T-cell (primary cell): ENCODE results near the gene FBP2. TPM values are rescaled to one million over a fixed set of nuclear protein-coding genes. Genes with fewer than 3 reads are reported as not detected.

ENCODE experiments used
- ATAC-seq, 4 experiments: fragments of 200-7000 bp in 3 of 4; fragments of 150-1000 bp in 1 of 4; cut with Tn5 transposase; replicated peaks in 1 of 4; 1 replicate in 3 of 4; 2 replicates in 1 of 4; pipeline ENCODE4 v1.10.0; 2021; ENCODE audit warnings: moderate library complexity in 3 of 4, mild to moderate bottlenecking in 2 of 4, moderate number of reproducible peaks in 1 of 4
- CTCF ChIA-PET, 2 donors: fragments of 300-600 bp; sonication (Branson Sonifier 250); formaldehyde crosslinking; loops; one replicate each; lab custom pipeline; 2022; ENCODE audit warnings: antibody characterized with exemption in 2 of 2; lab: Charles Lee
- POLR2A ChIA-PET, 2 donors: fragments of 300-600 bp; sonication (Branson Sonifier 250); formaldehyde crosslinking; loops; one replicate each; lab custom pipeline; 2022; ENCODE audit warnings: antibody characterized with exemption in 2 of 2; lab: Charles Lee
- DNase-seq, 35 experiments: peaks; one replicate each; pipeline versions ENCODE4 v3.0.0 to v3.0.0-alpha.2; 2013 to 2023
- H3K27ac ChIP-seq: one replicate; pipeline ENCODE4 v1.5.1; 2013; ENCODE audit warnings: low read length
- H3K27me3 ChIP-seq, 2 experiments: replicated peaks in 1 of 2; 1 replicate in 1 of 2; 2 replicates in 1 of 2; pipeline versions ENCODE4 v1.6.1 to v1.7.0; 2013; ENCODE audit warnings: low read length in 1 of 2, mixed read lengths in 1 of 2; ENCODE audit not compliant: control insufficient read depth in 2 of 2, insufficient read depth in 2 of 2; ENCODE audit errors: extremely low read depth in 1 of 2
- H3K36me3 ChIP-seq, 2 donors: 1 replicate in 1 of 2; 2 replicates in 1 of 2; pipeline versions ENCODE4 v1.6.1 to v1.7.0; 2013; ENCODE audit warnings: low read length in 1 of 2; ENCODE audit not compliant: control insufficient read depth in 2 of 2, insufficient read depth in 1 of 2; ENCODE audit errors: extremely low read depth in 1 of 2
- H3K4me1 ChIP-seq, 2 experiments: 1 replicate in 1 of 2; 2 replicates in 1 of 2; pipeline versions ENCODE4 v1.6.1 to v1.7.0; 2013; ENCODE audit warnings: low read length in 2 of 2, mixed read lengths in 1 of 2; ENCODE audit not compliant: insufficient read depth in 2 of 2, control insufficient read depth in 1 of 2; ENCODE audit errors: extremely low read depth in 1 of 2
- H3K4me3 ChIP-seq, 2 donors: 1 replicate in 1 of 2; 2 replicates in 1 of 2; pipeline versions ENCODE4 v1.5.1 to v1.7.0; 2013; ENCODE audit warnings: mild to moderate bottlenecking in 2 of 2, low read length in 1 of 2, moderate library complexity in 1 of 2; ENCODE audit not compliant: control insufficient read depth in 1 of 2; ENCODE audit errors: extremely low read depth in 1 of 2
- H3K9me3 ChIP-seq: 2 replicates; pipeline ENCODE4 v1.7.0; 2013
- H3K27ac Mint-ChIP-seq, 2 donors: one replicate each; pipeline ENCODE4 v1.8.0; 2020 to 2021; ENCODE audit warnings: mild to moderate bottlenecking in 2 of 2, mixed read lengths in 2 of 2
- H3K27me3 Mint-ChIP-seq, 2 donors: one replicate each; pipeline ENCODE4 v1.8.0; 2021 to 2022; ENCODE audit warnings: mixed read lengths in 2 of 2
- H3K36me3 Mint-ChIP-seq: one replicate; pipeline ENCODE4 v1.8.0; 2021; ENCODE audit warnings: mixed read lengths
- H3K4me1 Mint-ChIP-seq, 3 donors: one replicate each; pipeline ENCODE4 v1.8.0; 2020 to 2022; ENCODE audit warnings: mixed read lengths in 3 of 3, mild to moderate bottlenecking in 1 of 3
- H3K4me3 Mint-ChIP-seq, 3 donors: one replicate each; pipeline ENCODE4 v1.8.0; 2020 to 2022; ENCODE audit warnings: mild to moderate bottlenecking in 3 of 3, mixed read lengths in 3 of 3, moderate library complexity in 3 of 3
- H3K9me3 Mint-ChIP-seq, 3 donors: one replicate each; pipeline ENCODE4 v1.8.0; 2020 to 2022; ENCODE audit warnings: mixed read lengths in 3 of 3
- WGBS: methylation state at CpG from one replicate; pipeline ENCODE4 v1.1.5; 2013; ENCODE audit warnings: missing lambda C conversion rate; ENCODE audit not compliant: insufficient coverage; 5-methylcytosine and 5-hydroxymethylcytosine counted together
- total RNA-seq, 35 experiments: library from RNA in 6 of 35; stranded (reverse) in 6 of 35; fragments of 120-200 nt in 1 of 35; gene quantifications; one replicate each; pipeline versions ENCODE4 v1.2.1 to v1.2.4 and lab custom pipeline; 2013 to 2026

The FBP2 gene
- total RNA-seq, 5 donors from 2014 or later (not counting 1 experiment from before 2014, with no cell fraction given) = not detected

GRCh38 chr9:94533601-94534000 is 60.0 kb downstream of the FBP2 start:
- H3K36me3 Mint-ChIP-seq = no peaks in the 10 kb centered on the region
- no peak for ATAC-seq
- no peak overlapping the region for H3K27ac ChIP-seq
- no peaks in the 10 kb centered on the region for H3K36me3 ChIP-seq
- H3K4me1 Mint-ChIP-seq = no peaks in the 10 kb centered on the region
- 100% methylated on average over 2 of the region's 10 CpGs for WGBS
- DNase-seq = no peak
- H3K4me3 Mint-ChIP-seq = no peak overlapping the region
- ChIA-PET CTCF (no interaction called here), POLR2A (no interaction called here)
- H3K27me3 Mint-ChIP-seq = peaks cover 4 to 27% of the 10 kb centered on the region in 2 donors
- no peaks in the 10 kb centered on the region for H3K9me3 ChIP-seq
- H3K4me3 ChIP-seq = no peak overlapping the region
- H3K9me3 Mint-ChIP-seq = no peaks in the 10 kb centered on the region
- H3K27me3 ChIP-seq = peaks cover 0 to 1% of the 10 kb centered on the region in 2 experiments
- H3K4me1 ChIP-seq = no peaks in the 10 kb centered on the region
- no peak overlapping the region for H3K27ac Mint-ChIP-seq

DNA sequence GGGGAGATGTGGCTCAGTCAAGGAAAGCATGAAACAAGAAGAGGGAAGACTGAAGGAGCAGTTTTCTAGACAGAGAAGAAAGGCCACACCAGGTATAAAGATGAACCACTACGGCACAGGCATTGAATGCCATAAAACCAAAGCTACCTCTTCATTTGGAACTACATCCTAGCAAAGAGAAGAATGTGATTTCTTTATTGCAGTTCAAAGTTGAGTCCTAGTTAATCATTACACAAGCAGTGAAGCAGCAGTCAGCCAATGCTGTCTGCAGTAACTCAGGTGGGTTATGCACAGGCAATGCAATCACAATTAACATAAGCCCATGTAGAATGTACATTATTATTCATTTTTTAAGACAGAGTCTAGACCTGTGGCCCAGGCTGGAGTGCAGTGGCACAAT is 60.5 kb downstream of the FBP2 start:
- Mint-ChIP-seq H3K9me3 (no peaks in the 10 kb centered on the region), H3K36me3 (no peaks in the 10 kb centered on the region), H3K27ac (no peak overlapping the region), H3K4me1 (no peaks in the 10 kb centered on the region), H3K27me3 (peaks cover 4 to 27% of the 10 kb centered on the region in 2 donors), H3K4me3 (no peak overlapping the region)
- DNase-seq (no peak), ATAC-seq (no peak)
- Histone ChIP-seq H3K27me3 (no peaks in the 10 kb centered on the region), H3K4me1 (no peaks in the 10 kb centered on the region), H3K27ac (no peak overlapping the region), H3K9me3 (no peaks in the 10 kb centered on the region), H3K4me3 (no peak overlapping the region), H3K36me3 (no peaks in the 10 kb centered on the region)
- ChIA-PET POLR2A (no interaction called here), CTCF (no interaction called here)
- WGBS = no CpG with 5 or more reads among the region's 1 CpG

DNA sequence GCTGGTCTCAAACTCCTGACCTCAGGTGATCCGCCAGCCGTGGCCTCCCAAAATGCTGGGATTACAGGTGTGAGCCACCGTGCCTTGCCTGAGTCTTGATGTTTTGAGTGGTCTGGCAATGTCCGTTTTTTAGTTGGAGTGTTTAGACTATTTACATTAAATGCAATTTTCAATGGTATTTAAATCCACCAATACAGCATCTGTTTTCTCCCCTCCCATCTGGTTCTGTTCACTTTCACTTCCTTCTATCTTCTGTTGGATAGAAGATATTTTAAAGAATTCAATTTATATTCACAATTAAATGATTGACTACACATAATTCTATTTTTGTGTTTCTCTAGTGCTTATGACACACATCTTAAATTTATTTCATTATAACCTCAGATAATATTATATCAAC is 64.7 kb downstream of the FBP2 start:
- ChIA-PET CTCF (no interaction called here), POLR2A (no interaction called here)
- Histone ChIP-seq H3K4me3 (no peak overlapping the region), H3K36me3 (no peaks in the 10 kb centered on the region), H3K27ac (no peak overlapping the region), H3K4me1 (no peaks in the 10 kb centered on the region), H3K27me3 (peaks cover 0 to 8% of the 10 kb centered on the region in 2 experiments), H3K9me3 (no peaks in the 10 kb centered on the region)
- no peaks in the 10 kb centered on the region for H3K9me3 Mint-ChIP-seq
- no peaks in the 10 kb centered on the region for H3K36me3 Mint-ChIP-seq
- H3K4me3 Mint-ChIP-seq = no peak overlapping the region
- ATAC-seq = no peak
- H3K27me3 Mint-ChIP-seq = peaks cover 4 to 22% of the 10 kb centered on the region in 2 donors
- no peak for DNase-seq
- H3K4me1 Mint-ChIP-seq = no peaks in the 10 kb centered on the region
- H3K27ac Mint-ChIP-seq = no peak overlapping the region
- no CpG with 5 or more reads among the region's 4 CpGs for WGBS

DNA sequence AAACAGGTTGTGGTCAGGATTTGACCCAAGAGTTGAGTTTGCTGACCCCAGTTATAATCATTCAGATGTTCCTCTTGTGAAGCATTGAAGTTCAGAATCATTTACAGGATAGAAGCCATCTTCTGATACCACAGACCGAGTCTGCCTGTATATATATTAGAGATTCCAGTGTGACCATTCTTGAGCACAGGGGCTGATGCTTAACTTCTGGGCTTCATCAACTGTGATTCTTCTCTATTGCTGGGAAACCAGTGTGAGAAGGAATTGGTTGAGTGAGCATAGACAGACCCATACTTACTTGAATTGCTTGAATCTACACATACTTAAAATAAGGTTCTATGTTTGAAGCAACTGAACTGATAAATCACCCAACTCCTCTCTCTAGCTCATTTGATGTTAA is 66.7 kb downstream of the FBP2 start:
- H3K4me1 Mint-ChIP-seq = no peaks in the 10 kb centered on the region
- no peak for DNase-seq
- ChIA-PET CTCF (no interaction called here), POLR2A (no interaction called here)
- H3K36me3 Mint-ChIP-seq = no peaks in the 10 kb centered on the region
- Histone ChIP-seq H3K4me3 (no peak overlapping the region), H3K36me3 (no peaks in the 10 kb centered on the region), H3K27ac (no peak overlapping the region), H3K4me1 (no peaks in the 10 kb centered on the region), H3K27me3 (peaks cover 0 to 8% of the 10 kb centered on the region in 2 experiments), H3K9me3 (no peaks in the 10 kb centered on the region)
- H3K27ac Mint-ChIP-seq = no peak overlapping the region
- no peak for ATAC-seq
- WGBS = no CpG with 5 or more reads among the region's 1 CpG
- H3K9me3 Mint-ChIP-seq = no peaks in the 10 kb centered on the region
- H3K4me3 Mint-ChIP-seq = no peak overlapping the region
- peaks cover 9 to 13% of the 10 kb centered on the region in 2 donors for H3K27me3 Mint-ChIP-seq

GRCh38 chr9:94526271-94526670 is 67.4 kb downstream of the FBP2 start:
- H3K36me3 ChIP-seq = no peaks in the 10 kb centered on the region
- ATAC-seq (no peak), DNase-seq (no peak)
- peaks cover 7 to 9% of the 10 kb centered on the region in 2 donors for H3K27me3 Mint-ChIP-seq
- no peak overlapping the region for H3K4me3 ChIP-seq
- no peak overlapping the region for H3K4me3 Mint-ChIP-seq
- POLR2A ChIA-PET = no interaction called here
- no peak overlapping the region for H3K27ac ChIP-seq
- no peaks in the 10 kb centered on the region for H3K4me1 ChIP-seq
- no peaks in the 10 kb centered on the region for H3K36me3 Mint-ChIP-seq
- H3K4me1 Mint-ChIP-seq = no peaks in the 10 kb centered on the region
- no CpG with 5 or more reads among the region's 1 CpG for WGBS
- H3K9me3 ChIP-seq = no peaks in the 10 kb centered on the region
- H3K27me3 ChIP-seq = peaks cover 0 to 8% of the 10 kb centered on the region in 2 experiments
- H3K27ac Mint-ChIP-seq = no peak overlapping the region
- no peaks in the 10 kb centered on the region for H3K9me3 Mint-ChIP-seq
- CTCF ChIA-PET = no interaction called here

GRCh38 chr9:94525396-94526035 is 68.1 kb downstream of the FBP2 start:
- POLR2A ChIA-PET = no interaction called here

More at GRCh38 chr9:94525396-94526035, 68.1 kb downstream of the FBP2 start:
- H3K9me3 Mint-ChIP-seq = no peaks in the 10 kb centered on the region
- ATAC-seq (no peak), DNase-seq (no peak)
- Histone ChIP-seq H3K4me1 (no peaks in the 10 kb centered on the region), H3K9me3 (no peaks in the 10 kb centered on the region), H3K27ac (no peak overlapping the region), H3K36me3 (no peaks in the 10 kb centered on the region), H3K27me3 (peaks cover 0 to 8% of the 10 kb centered on the region in 2 experiments), H3K4me3 (no peak overlapping the region)
- H3K4me3 Mint-ChIP-seq = no peak overlapping the region
- WGBS = no CpG with 5 or more reads among the region's 7 CpGs
- H3K27me3 Mint-ChIP-seq = peaks cover 6 to 7% of the 10 kb centered on the region in 2 donors
- no peaks in the 10 kb centered on the region for H3K4me1 Mint-ChIP-seq
- CTCF ChIA-PET = no interaction called here
- no peaks in the 10 kb centered on the region for H3K36me3 Mint-ChIP-seq
- no peak overlapping the region for H3K27ac Mint-ChIP-seq
